WTC11 (cell line): Measurements from ENCODE around the gene SNX32. TPM values are rescaled to one million over a fixed set of nuclear protein-coding genes. Genes with fewer than 3 reads are reported as not detected.

Experiments used
- ATAC-seq: fragments of 200-7000 bp; cut with Tn5 transposase; 2 replicates; pipeline ENCODE4 v1.10.0; 2021; ENCODE audit warnings: mild to moderate bottlenecking, moderate library complexity
- CTCF ChIA-PET: fragments of 300-600 bp; sonication (Branson Sonifier 250); formaldehyde crosslinking; loops from one replicate; lab custom pipeline; 2021; ENCODE audit warnings: antibody characterized with exemption; lab: Charles Lee
- POLR2A ChIA-PET: fragments of 350-600 bp; sonication (Branson Sonifier 250); formaldehyde crosslinking; loops from one replicate; lab custom pipeline; 2021; ENCODE audit warnings: antibody characterized with exemption; lab: Charles Lee
- DNase-seq: peaks from one replicate; pipeline ENCODE4 v3.0.0; 2021; ENCODE audit warnings: low spot score
- H3K27ac Mint-ChIP-seq: 2 replicates; pipeline ENCODE4 v1.8.0; 2021; ENCODE audit warnings: mixed read lengths
- H3K27me3 Mint-ChIP-seq: 2 replicates; pipeline ENCODE4 v1.8.0; 2021; ENCODE audit warnings: low read depth, mild to moderate bottlenecking, moderate library complexity, mixed read lengths
- H3K36me3 Mint-ChIP-seq: 2 replicates; pipeline ENCODE4 v1.8.0; 2021; ENCODE audit warnings: mixed read lengths
- H3K4me1 Mint-ChIP-seq: 2 replicates; pipeline ENCODE4 v1.8.0; 2022; ENCODE audit warnings: mixed read lengths
- H3K4me3 Mint-ChIP-seq: 2 replicates; pipeline ENCODE4 v1.8.0; 2021; ENCODE audit warnings: mild to moderate bottlenecking, moderate library complexity, mixed read lengths
- H3K9me3 Mint-ChIP-seq: 2 replicates; pipeline ENCODE4 v1.8.0; 2021; ENCODE audit warnings: mixed read lengths
- AFF4 ChIP-seq: sonication (generic); formaldehyde crosslinking; IDR thresholded peaks from 2 replicates; pipeline ENCODE4 v1.8.1; 2023; ENCODE audit warnings: mild to moderate bottlenecking, missing genetic modification reagents, borderline replicate concordance
- E2F5 ChIP-seq: sonication (generic); formaldehyde crosslinking; IDR thresholded peaks from 2 replicates; pipeline ENCODE4 v1.8.1; 2022; ENCODE audit warnings: mild to moderate bottlenecking, moderate library complexity, missing genetic modification reagents
- FOXK1 ChIP-seq: sonication (generic); formaldehyde crosslinking; IDR thresholded peaks from 2 replicates; pipeline ENCODE4 v1.8.0; 2022; ENCODE audit warnings: mild to moderate bottlenecking, moderate library complexity, missing genetic modification reagents
- FOXP1 ChIP-seq: sonication (generic); formaldehyde crosslinking; IDR thresholded peaks from 2 replicates; pipeline ENCODE4 v1.8.0; 2022; ENCODE audit warnings: missing genetic modification reagents, mild to moderate bottlenecking, moderate library complexity, borderline replicate concordance
- MAX ChIP-seq: sonication (generic); formaldehyde crosslinking; IDR thresholded peaks from 2 replicates; pipeline ENCODE4 v1.8.0; 2022; ENCODE audit warnings: mild to moderate bottlenecking, missing genetic modification reagents
- MYBL2 ChIP-seq: sonication (generic); formaldehyde crosslinking; IDR thresholded peaks from 2 replicates; pipeline ENCODE4 v1.8.1; 2023; ENCODE audit warnings: mild to moderate bottlenecking, moderate library complexity, missing genetic modification reagents
- NFYB ChIP-seq: sonication (generic); formaldehyde crosslinking; conservative IDR thresholded peaks from 2 replicates; pipeline ENCODE4 v1.8.0; 2022; ENCODE audit warnings: low read depth, missing genetic modification reagents
- PRDM15 ChIP-seq: sonication (generic); formaldehyde crosslinking; IDR thresholded peaks from 2 replicates; pipeline ENCODE4 v1.8.0; 2022; ENCODE audit warnings: missing genetic modification reagents
- RORB ChIP-seq: fragments of 250-450 bp; sonication (Bioruptor Pico); IDR thresholded peaks from 2 replicates; pipeline ENCODE4 v1.9.0; 2021; ENCODE audit warnings: mild to moderate bottlenecking
- SMAD4 ChIP-seq: sonication (generic); formaldehyde crosslinking; IDR thresholded peaks from 2 replicates; pipeline ENCODE4 v1.8.0; 2022; ENCODE audit warnings: mild to moderate bottlenecking, missing genetic modification reagents
- SP1 ChIP-seq: sonication (generic); formaldehyde crosslinking; conservative IDR thresholded peaks from 2 replicates; pipeline ENCODE4 v1.8.1; 2022; ENCODE audit warnings: missing genetic modification reagents
- total RNA-seq: library from RNA; stranded (reverse); gene quantifications from 3 replicates; pipeline ENCODE4 v1.2.3, GENCODE V29; 2021
- TF ChIP-seq, protein P1 (sequence below): fragments of 250-450 bp; sonication (Bioruptor Pico); IDR thresholded peaks from 2 replicates; pipeline ENCODE4 v1.9.0; 2021; ENCODE audit warnings: mild to moderate bottlenecking, borderline replicate concordance
- TF ChIP-seq, protein P2 (sequence below): sonication (generic); formaldehyde crosslinking; conservative IDR thresholded peaks from 2 replicates; pipeline ENCODE4 v1.8.1; 2023; ENCODE audit warnings: mild to moderate bottlenecking, low read depth, missing genetic modification reagents, moderate library complexity
- TF ChIP-seq, protein P3 (sequence below): sonication (generic); formaldehyde crosslinking; IDR thresholded peaks from 2 replicates; pipeline ENCODE4 v1.8.1; 2023; ENCODE audit warnings: mild to moderate bottlenecking, missing genetic modification reagents, moderate library complexity

Gene SNX32
- total RNA-seq, 1 experiment from 2014 or later = 2.9 TPM

DNA sequence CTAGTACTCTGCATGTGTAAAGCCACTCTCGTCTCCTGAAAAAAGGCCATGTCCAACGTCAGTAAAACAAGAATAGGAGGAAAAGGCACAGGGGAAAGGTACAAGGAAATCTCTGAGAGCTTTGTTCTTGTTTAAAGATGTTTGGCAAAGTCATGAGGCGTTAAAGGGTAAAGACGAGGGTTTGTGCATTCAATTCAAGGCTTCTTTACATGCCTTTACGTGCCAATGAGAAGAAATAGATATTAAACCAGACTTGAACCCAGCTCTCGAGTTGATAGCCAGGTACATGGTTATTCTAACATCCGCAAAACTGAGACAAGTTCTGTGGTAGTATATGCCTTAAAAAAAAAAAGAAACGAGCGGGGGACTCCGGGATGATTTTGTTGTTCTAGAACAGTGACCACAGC lies 24.9 kb downstream of the SNX32 start:
- POLR2A ChIA-PET = interaction anchor here (0.7 to 4.2 kb wide), 20 partner anchors 8 to 409 kb away, joined by 3 to 90 read pairs (median 4); partner anchors contain the start of genes CCDC85B, CST6, EFEMP2 and FIBP
- CTCF ChIA-PET = interaction anchor here (1.0 to 16.6 kb wide), 25 partner anchors 8 to 443 kb away, joined by 3 to 539 read pairs (median 10); partner anchors contain the start of genes AP5B1, BANF1, CCDC85B and EFEMP2
- TF ChIP-seq, protein P1, sequence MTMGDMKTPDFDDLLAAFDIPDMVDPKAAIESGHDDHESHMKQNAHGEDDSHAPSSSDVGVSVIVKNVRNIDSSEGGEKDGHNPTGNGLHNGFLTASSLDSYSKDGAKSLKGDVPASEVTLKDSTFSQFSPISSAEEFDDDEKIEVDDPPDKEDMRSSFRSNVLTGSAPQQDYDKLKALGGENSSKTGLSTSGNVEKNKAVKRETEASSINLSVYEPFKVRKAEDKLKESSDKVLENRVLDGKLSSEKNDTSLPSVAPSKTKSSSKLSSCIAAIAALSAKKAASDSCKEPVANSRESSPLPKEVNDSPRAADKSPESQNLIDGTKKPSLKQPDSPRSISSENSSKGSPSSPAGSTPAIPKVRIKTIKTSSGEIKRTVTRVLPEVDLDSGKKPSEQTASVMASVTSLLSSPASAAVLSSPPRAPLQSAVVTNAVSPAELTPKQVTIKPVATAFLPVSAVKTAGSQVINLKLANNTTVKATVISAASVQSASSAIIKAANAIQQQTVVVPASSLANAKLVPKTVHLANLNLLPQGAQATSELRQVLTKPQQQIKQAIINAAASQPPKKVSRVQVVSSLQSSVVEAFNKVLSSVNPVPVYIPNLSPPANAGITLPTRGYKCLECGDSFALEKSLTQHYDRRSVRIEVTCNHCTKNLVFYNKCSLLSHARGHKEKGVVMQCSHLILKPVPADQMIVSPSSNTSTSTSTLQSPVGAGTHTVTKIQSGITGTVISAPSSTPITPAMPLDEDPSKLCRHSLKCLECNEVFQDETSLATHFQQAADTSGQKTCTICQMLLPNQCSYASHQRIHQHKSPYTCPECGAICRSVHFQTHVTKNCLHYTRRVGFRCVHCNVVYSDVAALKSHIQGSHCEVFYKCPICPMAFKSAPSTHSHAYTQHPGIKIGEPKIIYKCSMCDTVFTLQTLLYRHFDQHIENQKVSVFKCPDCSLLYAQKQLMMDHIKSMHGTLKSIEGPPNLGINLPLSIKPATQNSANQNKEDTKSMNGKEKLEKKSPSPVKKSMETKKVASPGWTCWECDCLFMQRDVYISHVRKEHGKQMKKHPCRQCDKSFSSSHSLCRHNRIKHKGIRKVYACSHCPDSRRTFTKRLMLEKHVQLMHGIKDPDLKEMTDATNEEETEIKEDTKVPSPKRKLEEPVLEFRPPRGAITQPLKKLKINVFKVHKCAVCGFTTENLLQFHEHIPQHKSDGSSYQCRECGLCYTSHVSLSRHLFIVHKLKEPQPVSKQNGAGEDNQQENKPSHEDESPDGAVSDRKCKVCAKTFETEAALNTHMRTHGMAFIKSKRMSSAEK (CRISPR knock-in tag) = no peak
- TF ChIP-seq RORB (CRISPR knock-in tag) (no peak), PRDM15 (CRISPR knock-in tag) (no peak), AFF4 (CRISPR knock-in tag) (no peak)
- TF ChIP-seq, protein P2, sequence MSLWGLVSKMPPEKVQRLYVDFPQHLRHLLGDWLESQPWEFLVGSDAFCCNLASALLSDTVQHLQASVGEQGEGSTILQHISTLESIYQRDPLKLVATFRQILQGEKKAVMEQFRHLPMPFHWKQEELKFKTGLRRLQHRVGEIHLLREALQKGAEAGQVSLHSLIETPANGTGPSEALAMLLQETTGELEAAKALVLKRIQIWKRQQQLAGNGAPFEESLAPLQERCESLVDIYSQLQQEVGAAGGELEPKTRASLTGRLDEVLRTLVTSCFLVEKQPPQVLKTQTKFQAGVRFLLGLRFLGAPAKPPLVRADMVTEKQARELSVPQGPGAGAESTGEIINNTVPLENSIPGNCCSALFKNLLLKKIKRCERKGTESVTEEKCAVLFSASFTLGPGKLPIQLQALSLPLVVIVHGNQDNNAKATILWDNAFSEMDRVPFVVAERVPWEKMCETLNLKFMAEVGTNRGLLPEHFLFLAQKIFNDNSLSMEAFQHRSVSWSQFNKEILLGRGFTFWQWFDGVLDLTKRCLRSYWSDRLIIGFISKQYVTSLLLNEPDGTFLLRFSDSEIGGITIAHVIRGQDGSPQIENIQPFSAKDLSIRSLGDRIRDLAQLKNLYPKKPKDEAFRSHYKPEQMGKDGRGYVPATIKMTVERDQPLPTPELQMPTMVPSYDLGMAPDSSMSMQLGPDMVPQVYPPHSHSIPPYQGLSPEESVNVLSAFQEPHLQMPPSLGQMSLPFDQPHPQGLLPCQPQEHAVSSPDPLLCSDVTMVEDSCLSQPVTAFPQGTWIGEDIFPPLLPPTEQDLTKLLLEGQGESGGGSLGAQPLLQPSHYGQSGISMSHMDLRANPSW (CRISPR knock-in tag) = no peak
- H3K9me3 Mint-ChIP-seq = no peaks in the 10 kb centered on the region
- peaks cover 43% of the 10 kb centered on the region for H3K36me3 Mint-ChIP-seq
- DNase-seq (no peak), ATAC-seq (no peak)
- H3K27ac Mint-ChIP-seq = peak overlapping the region; percentile 100
- no peaks in the 10 kb centered on the region for H3K27me3 Mint-ChIP-seq
- H3K4me1 Mint-ChIP-seq = peaks cover 24% of the 10 kb centered on the region
- peak overlapping the region; percentile 90 for H3K4me3 Mint-ChIP-seq

- H3K27me3 Mint-ChIP-seq = no peaks in the 10 kb centered on the region
- ChIA-PET CTCF (interaction anchor here (0.6 to 16.6 kb wide), 63 partner anchors 9 to 454 kb away, joined by 3 to 539 read pairs (median 5); partner anchors contain the start of genes AP5B1, BANF1, CCDC85B and CST6), POLR2A (interaction anchor here (0.5 to 4.2 kb wide), 25 partner anchors 8 to 458 kb away, joined by 3 to 90 read pairs (median 6); partner anchors contain the start of genes CCDC85B, CD248, EFEMP2 and FIBP)
- ATAC-seq (peak; percentile 67), DNase-seq (peak; percentile 100)
- peaks cover 23% of the 10 kb centered on the region for H3K4me1 Mint-ChIP-seq
- peaks cover 41% of the 10 kb centered on the region for H3K36me3 Mint-ChIP-seq
- no peaks in the 10 kb centered on the region for H3K9me3 Mint-ChIP-seq
- TF ChIP-seq FOXP1 (CRISPR knock-in tag) = 0 out of 2 replicates have a peak, but pooled peaks have one; percentile 18
- 0 out of 2 replicates have a peak, but pooled peaks have one; percentile 56 for TF ChIP-seq E2F5 (CRISPR knock-in tag)
- TF ChIP-seq SP1 (CRISPR knock-in tag) = peak; percentile 79
- peak; percentile 78; the same call in 1 of the 2 replicates for TF ChIP-seq MYBL2
- TF ChIP-seq, protein P3, sequence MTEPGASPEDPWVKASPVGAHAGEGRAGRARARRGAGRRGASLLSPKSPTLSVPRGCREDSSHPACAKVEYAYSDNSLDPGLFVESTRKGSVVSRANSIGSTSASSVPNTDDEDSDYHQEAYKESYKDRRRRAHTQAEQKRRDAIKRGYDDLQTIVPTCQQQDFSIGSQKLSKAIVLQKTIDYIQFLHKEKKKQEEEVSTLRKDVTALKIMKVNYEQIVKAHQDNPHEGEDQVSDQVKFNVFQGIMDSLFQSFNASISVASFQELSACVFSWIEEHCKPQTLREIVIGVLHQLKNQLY (CRISPR knock-in tag) = no peak
- peak; percentile 42; the same call in 1 of the 2 replicates for TF ChIP-seq NFYB (CRISPR knock-in tag)
- TF ChIP-seq SMAD4 (CRISPR knock-in tag) = no peak
- no peak for TF ChIP-seq MAX (CRISPR knock-in tag)
- TF ChIP-seq FOXK1 (CRISPR knock-in tag) = peak; percentile 54; the same call in 1 of the 2 replicates
- peak overlapping the region; percentile 100 for H3K27ac Mint-ChIP-seq
- H3K4me3 Mint-ChIP-seq = peak overlapping the region; percentile 90
Observed at GRCh38 chr11:65859095-65859811, 25.5 kb downstream of the SNX32 start.
